ENCODE data around the gene KCNK10. TPM values are rescaled to one million over a fixed set of nuclear protein-coding genes. Genes with fewer than 3 reads are reported as not detected.

The KCNK10 gene
- total and polyA plus RNA-seq, 2 of the 8 experiments (the other 6 are each of a cell fraction or from before 2014, with no cell fraction given) = 0.45 to 0.63 TPM

GRCh38 chr14:88218119-88218915 lies 104.8 kb downstream of the KCNK10 start:
- Histone ChIP-seq H3K23ac (ENCODE audit: insufficient read length) (no peak overlapping the region), H3K4me1 (replicated peaks in 1 of 4; ENCODE audit: control insufficient read depth in 3 of 4, insufficient read depth in 4 of 4, low read length in 3 of 4) (no peaks in the 10 kb centered on the region), H3K27ac (ENCODE audit: low read depth, low read length) (no peak overlapping the region), H2BK120ac (replicated peaks; ENCODE audit: low read depth, low read length) (no peak overlapping the region), H2AK5ac (ENCODE audit: low read depth, low read length) (no peak overlapping the region), H2BK20ac (ENCODE audit: low read length) (no peak overlapping the region), H3K14ac (ENCODE audit: insufficient read length) (no peak overlapping the region), H3K18ac (ENCODE audit: extremely low read depth, low read length) (no peak overlapping the region), H4K5ac (ENCODE audit: insufficient read length, low read depth, low read length) (no peak overlapping the region), H3K9me3 (ENCODE audit: insufficient read depth in 2 of 2, low read depth in 1 of 2, low read length in 1 of 2) (peaks cover 0 to 2% of the 10 kb centered on the region in 2 experiments; a peak in 3 of 4 replicates), H3K79me1 (ENCODE audit: low read depth, low read length) (no peaks in the 10 kb centered on the region), H4K91ac (replicated peaks; ENCODE audit: insufficient read length, low read length) (no peak overlapping the region), H2BK12ac (ENCODE audit: low read depth, low read length) (no peak overlapping the region), H3K56ac (replicated peaks; ENCODE audit: insufficient read length, low read depth, low read length) (no peak overlapping the region), H3K4ac (replicated peaks; ENCODE audit: insufficient read length, low read depth, low read length) (no peak overlapping the region), H3K4me2 (ENCODE audit: insufficient read depth in 1 of 2, low read depth in 2 of 2, low read length in 2 of 2) (no peak overlapping the region), H3K79me2 (ENCODE audit: control insufficient read depth in 1 of 2, insufficient read depth in 2 of 2, low read length in 2 of 2) (no peaks in the 10 kb centered on the region), H3K23me2 (ENCODE audit: low read depth, low read length) (no peaks in the 10 kb centered on the region), H2BK5ac (ENCODE audit: low read depth, low read length) (no peak overlapping the region), H4K8ac (ENCODE audit: extremely low read depth, insufficient read depth, low read length) (no peak overlapping the region), H3K27me3 (replicated peaks in 1 of 4; ENCODE audit: control insufficient read depth in 3 of 4, extremely low read depth in 1 of 4, insufficient read depth in 3 of 4, low read length in 3 of 4) (no peaks in the 10 kb centered on the region), H3K36me3 (ENCODE audit: control insufficient read depth in 2 of 4, insufficient read depth in 4 of 4, low read length in 3 of 4) (no peaks in the 10 kb centered on the region; a peak in 1 of 8 replicates), H2AFZ (ENCODE audit: low read length) (no peak overlapping the region), H3K9ac (replicated peaks in 1 of 4; ENCODE audit: extremely low read depth in 1 of 4, low read depth in 3 of 4, low read length in 3 of 4) (no peak overlapping the region), H4K20me1 (replicated peaks in 1 of 2; ENCODE audit: control insufficient read depth in 1 of 2, insufficient read depth in 2 of 2, low read length in 2 of 2) (no peaks in the 10 kb centered on the region), H3K4me3 (ENCODE audit: extremely low read depth in 1 of 4, insufficient read depth in 2 of 4, low read depth in 3 of 4, low read length in 4 of 4) (no peak overlapping the region), H2BK15ac (ENCODE audit: low read length) (no peak overlapping the region)
- POLR2A ChIA-PET (ENCODE audit: partially characterized antibody) = no interaction called here
- DNase-seq (ENCODE audit: low read depth in 1 of 2, low spot score in 2 of 2) = no peak
- CTCF ChIA-PET (ENCODE audit: partially characterized antibody) = interaction anchor here (0.8 to 1.3 kb wide), 3 partner anchors 15 to 274 kb away, joined by 3 to 4 read pairs (median 4); no protein-coding TSS in a partner anchor
- no peak for FAIRE-seq
- 81% methylated on average over 7 of the region's 9 CpGs; no CpG with 5 or more reads in 1 of the 2 experiments for WGBS, 2 experiments (ENCODE audit: extremely low coverage in 1 of 2, insufficient coverage in 1 of 2, insufficient read length in 1 of 2, insufficient replicate concordance in 2 of 2, low coverage in 1 of 2, low lambda C conversion rate in 2 of 2, missing lambda C conversion rate in 1 of 2)
- TF ChIP-seq CTBP2 (IDR thresholded peaks at IDR 0.05; ENCODE audit: borderline replicate concordance, insufficient read depth, insufficient read length, low read length) (no peak), E2F6 (IDR thresholded peaks at IDR 0.05) (no peak), SP2 (IDR thresholded peaks at IDR 0.05; ENCODE audit: low read length) (no peak), SIN3A (conservative IDR thresholded peaks at IDR 0.05 in 1 of 2, IDR thresholded peaks at IDR 0.05 in 1 of 2; ENCODE audit: low read depth in 1 of 2, low read length in 2 of 2) (no peak), CBX5 (IDR thresholded peaks at IDR 0.05; ENCODE audit: low read depth, low read length) (no peak), CEBPB (IDR thresholded peaks at IDR 0.05; ENCODE audit: low read depth, low read length) (no peak), TCF12 (IDR thresholded peaks at IDR 0.05; ENCODE audit: low read depth, low read length) (no peak), POU5F1 (IDR thresholded peaks at IDR 0.05; ENCODE audit: low read depth, low read length) (no peak), TBP (IDR thresholded peaks at IDR 0.05; ENCODE audit: low read depth, low read length) (no peak), CHD2 (IDR thresholded peaks at IDR 0.05; ENCODE audit: low read length) (no peak), KDM1A (IDR thresholded peaks at IDR 0.05; ENCODE audit: borderline replicate concordance, low read length) (no peak), EP300 (IDR thresholded peaks at IDR 0.05; ENCODE audit: borderline replicate concordance in 1 of 2, low read depth in 2 of 2, low read length in 2 of 2) (no peak)

Data from H1 (cell line).